GM23338 (cell line): ENCODE measurements around the gene MYH4. TPM values are rescaled to one million over a fixed set of nuclear protein-coding genes. Genes with fewer than 3 reads are reported as not detected.

Source experiments
- ATAC-seq: fragments of 200-7000 bp; cut with Tn5 transposase; 3 replicates; pipeline ENCODE4 v1.9.1; 2020
- DNase-seq: peaks from one replicate; pipeline ENCODE4 v3.0.0-alpha.2; 2015; ENCODE audit warnings: low spot score
- H2AFZ ChIP-seq: fragments of 200-600 bp; sonication (generic); 2 replicates; pipeline ENCODE4 v1.8.0; 2016; ENCODE audit warnings: antibody characterized with exemption, mild to moderate bottlenecking, moderate library complexity
- H3F3A ChIP-seq: fragments of 200-600 bp; sonication (generic); replicated peaks from 2 replicates; pipeline ENCODE4 v1.8.0; 2017; ENCODE audit warnings: antibody characterized with exemption, mixed run types, low read depth
- H3K27ac ChIP-seq: fragments of 200-600 bp; sonication (generic); 2 replicates; pipeline ENCODE4 v1.6.1; 2016; ENCODE audit warnings: low read depth
- H3K27me3 ChIP-seq: fragments of 200-600 bp; sonication (generic); 2 replicates; pipeline ENCODE4 v1.8.0; 2016; ENCODE audit warnings: mild to moderate bottlenecking, mixed run types, moderate library complexity; ENCODE audit not compliant: insufficient read depth
- H3K36me3 ChIP-seq: fragments of 200-600 bp; sonication (generic); 2 replicates; pipeline ENCODE4 v1.8.0; 2016; ENCODE audit warnings: mild to moderate bottlenecking; ENCODE audit not compliant: insufficient read depth
- H3K4me1 ChIP-seq: fragments of 200-600 bp; sonication (generic); 2 replicates; pipeline ENCODE4 v1.8.0; 2016; ENCODE audit warnings: mild to moderate bottlenecking, moderate library complexity; ENCODE audit not compliant: insufficient read depth
- H3K4me2 ChIP-seq: fragments of 200-600 bp; sonication (generic); 2 replicates; pipeline ENCODE4 v1.7.1; 2017; ENCODE audit warnings: mixed run types
- H3K4me3 ChIP-seq: fragments of 200-600 bp; sonication (generic); 2 replicates; pipeline ENCODE4 v1.6.1; 2016; ENCODE audit warnings: mixed run types
- H3K79me2 ChIP-seq: fragments of 200-600 bp; sonication (generic); replicated peaks from 2 replicates; pipeline ENCODE4 v1.8.0; 2017; ENCODE audit warnings: mild to moderate bottlenecking; ENCODE audit not compliant: insufficient read depth
- H3K9me2 ChIP-seq: fragments of 200-600 bp; sonication (generic); 2 replicates; pipeline ENCODE4 v1.8.0; 2017; ENCODE audit not compliant: insufficient read depth
- H4K20me1 ChIP-seq: fragments of 200-600 bp; sonication (generic); replicated peaks from 2 replicates; pipeline ENCODE4 v1.8.0; 2017; ENCODE audit warnings: mild to moderate bottlenecking; ENCODE audit not compliant: insufficient read depth
- H3K27ac Mint-ChIP-seq: 2 replicates; pipeline ENCODE4 v1.8.0; 2020; ENCODE audit warnings: inconsistent platforms, mild to moderate bottlenecking, moderate library complexity, mixed read lengths
- H3K27me3 Mint-ChIP-seq: 3 replicates; pipeline ENCODE4 v1.8.0; 2022; ENCODE audit warnings: low read depth, mild to moderate bottlenecking, moderate library complexity, mixed read lengths, inconsistent platforms; ENCODE audit not compliant: insufficient read depth, poor library complexity
- H3K36me3 Mint-ChIP-seq: 3 replicates; pipeline ENCODE4 v1.8.0; 2021; ENCODE audit warnings: low read depth, mild to moderate bottlenecking, inconsistent platforms, moderate library complexity, mixed read lengths
- H3K4me1 Mint-ChIP-seq: 3 replicates; pipeline ENCODE4 v1.8.0; 2020; ENCODE audit warnings: mild to moderate bottlenecking, inconsistent platforms, mixed read lengths
- H3K4me3 Mint-ChIP-seq: 3 replicates; pipeline ENCODE4 v1.8.0; 2021; ENCODE audit warnings: moderate library complexity, mild to moderate bottlenecking, inconsistent platforms, mixed read lengths
- H3K9me3 Mint-ChIP-seq: 3 replicates; pipeline ENCODE4 v1.8.0; 2020; ENCODE audit warnings: moderate library complexity, mild to moderate bottlenecking, inconsistent platforms, mixed read lengths
- CTCF ChIP-seq, 2 experiments: fragments of 200-600 bp in 1 of 2; sonication (generic) in 1 of 2; conservative IDR thresholded peaks; 2 replicates each; pipeline versions ENCODE4 v1.5.1 to v1.6.1; 2016 to 2017; ENCODE audit warnings: antibody characterized with exemption in 2 of 2, low read depth in 2 of 2, mild to moderate bottlenecking in 2 of 2, moderate library complexity in 1 of 2
- POLR2AphosphoS5 ChIP-seq: IDR thresholded peaks from 2 replicates; pipeline ENCODE4 v1.6.1; 2016; ENCODE audit warnings: antibody characterized with exemption, low read depth
- STAT1 ChIP-seq: IDR thresholded peaks from one replicate; pipeline ENCODE4 v1.6.1; 2016; ENCODE audit warnings: antibody characterized with exemption; ENCODE audit not compliant: unreplicated experiment
- ZNF114 ChIP-seq: fragments of 250-450 bp; sonication (Bioruptor Pico); IDR thresholded peaks from 2 replicates; pipeline ENCODE4 v1.5.0; 2020; ENCODE audit warnings: mild to moderate bottlenecking, moderate library complexity
- ZNF462 ChIP-seq: fragments of 250-450 bp; sonication (Bioruptor Pico); IDR thresholded peaks from 2 replicates; pipeline ENCODE4 v1.5.0; 2020; ENCODE audit warnings: mild to moderate bottlenecking, moderate library complexity
- polyA plus RNA-seq: library from polyadenylated mRNA; unstranded; fragments of >200 nt; fragmentation: Nextera tagmentation; extraction: Ambion mirVana; gene quantifications from 2 replicates; pipeline ENCODE4 v1.2.1, GENCODE V29; 2016
- total RNA-seq: library from RNA; depleted of rRNA; stranded (reverse); fragments of >200 nt; shearing (Covaris generic); gene quantifications from 2 replicates; pipeline ENCODE4 v1.2.3, GENCODE V29; 2014

Gene MYH4
- total and polyA plus RNA-seq, 2 experiments from 2014 or later = not detected

GRCh38 chr17:10474536-10474935, 5.2 kb upstream of the MYH4 start:
- no peak overlapping the region for H3K4me3 Mint-ChIP-seq
- H3K27ac ChIP-seq = no peak overlapping the region
- H3K79me2 ChIP-seq = no peaks in the 10 kb centered on the region

More at GRCh38 chr17:10474536-10474935, 5.2 kb upstream of the MYH4 start:
- no peaks in the 10 kb centered on the region for H3K4me1 ChIP-seq
- H3K9me3 Mint-ChIP-seq = no peaks in the 10 kb centered on the region
- H3K27ac Mint-ChIP-seq = no peak overlapping the region
- DNase-seq (no peak), ATAC-seq (no peak)
- H3K4me1 Mint-ChIP-seq = no peaks in the 10 kb centered on the region
- H4K20me1 ChIP-seq = no peaks in the 10 kb centered on the region
- H3K27me3 Mint-ChIP-seq = no peaks in the 10 kb centered on the region
- H3K4me3 ChIP-seq = no peak overlapping the region
- no peaks in the 10 kb centered on the region for H3K27me3 ChIP-seq
- H2AFZ ChIP-seq = no peak overlapping the region
- no peaks in the 10 kb centered on the region for H3K9me2 ChIP-seq
- no peaks in the 10 kb centered on the region for H3K36me3 Mint-ChIP-seq
- no peak overlapping the region for H3K4me2 ChIP-seq
- H3F3A ChIP-seq = no peaks in the 10 kb centered on the region
- TF ChIP-seq ZNF462 (CRISPR knock-in tag) = no peak
- TF ChIP-seq ZNF114 (CRISPR knock-in tag) = no peak
- TF ChIP-seq POLR2AphosphoS5 = no peak
- no peak for TF ChIP-seq CTCF (conservative IDR thresholded peaks at IDR 0.05; ENCODE audit: low read depth in 2 of 2)
- TF ChIP-seq STAT1 = no peak
- H3K36me3 ChIP-seq = no peaks in the 10 kb centered on the region
